Measurements from ENCODE around the gene COL5A1. TPM values are rescaled to one million over a fixed set of nuclear protein-coding genes. Genes with fewer than 3 reads are reported as not detected.

Gene COL5A1
- total RNA-seq, 1 experiment from 2014 or later: 9.5 TPM

DNA sequence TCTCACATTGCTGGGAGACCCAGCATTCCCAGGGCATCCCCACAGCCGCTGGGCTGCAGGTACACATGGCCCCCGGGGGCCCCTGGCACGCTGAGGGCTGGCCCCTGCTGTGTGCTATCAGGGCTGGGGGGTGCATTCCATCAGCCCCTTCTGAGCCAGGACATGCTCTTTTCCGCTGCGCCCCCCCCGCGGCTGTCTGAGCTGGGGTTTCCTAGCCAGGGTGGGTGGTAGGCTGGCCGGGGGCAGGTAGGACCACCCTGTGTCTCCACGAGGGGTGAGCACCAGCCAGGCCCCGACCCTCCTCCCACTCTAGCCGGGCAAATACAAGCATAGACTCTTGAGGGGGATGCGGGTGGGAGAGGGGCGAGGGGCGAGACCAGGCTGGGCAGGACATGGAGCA lies 180.9 kb downstream of the COL5A1 start:
- no peak overlapping the region for H3K56ac ChIP-seq (ENCODE audit: insufficient read length, low read depth, low read length)
- H3K9ac ChIP-seq (ENCODE audit: extremely low read depth, insufficient read length, low read length): no peak overlapping the region
- no peaks in the 10 kb centered on the region for H3K36me3 Mint-ChIP-seq (ENCODE audit: insufficient read depth in 1 of 3, low read depth in 3 of 3)
- H3K27me3 ChIP-seq (ENCODE audit: insufficient read depth, low read length): no peaks in the 10 kb centered on the region
- no peak overlapping the region for H3K18ac ChIP-seq (ENCODE audit: insufficient read length, low read depth, low read length)
- no peak overlapping the region for H3T11ph ChIP-seq (ENCODE audit: low read length)
- no peak overlapping the region for H2AFZ ChIP-seq (ENCODE audit: low read length)
- no peaks in the 10 kb centered on the region for H3K79me1 ChIP-seq (ENCODE audit: insufficient read depth, low read depth, low read length, poor library complexity, severe bottlenecking)
- no peak overlapping the region; a peak in 1 of 7 replicates for H3K27ac Mint-ChIP-seq
- no peak overlapping the region for H3K23ac ChIP-seq (ENCODE audit: insufficient read length, low read depth, low read length)
- H3K4me3 Mint-ChIP-seq: no peak overlapping the region
- H2BK20ac ChIP-seq (ENCODE audit: low read depth, low read length, poor library complexity, severe bottlenecking): no peak overlapping the region
- H3K14ac ChIP-seq (ENCODE audit: insufficient read depth, low read length): no peak overlapping the region
- H2AK5ac ChIP-seq (ENCODE audit: insufficient read length, low read length): no peak overlapping the region
- WGBS (ENCODE audit: extremely low coverage, insufficient read length, low lambda C conversion rate): no CpG with 5 or more reads among the region's 14 CpGs
- no peak overlapping the region for H3K4ac ChIP-seq (ENCODE audit: low read depth, low read length)
- H2BK15ac ChIP-seq (ENCODE audit: low read depth, low read length): no peak overlapping the region
- H2BK120ac ChIP-seq (ENCODE audit: low read depth, low read length, poor library complexity, severe bottlenecking): no peak overlapping the region
- H4K5ac ChIP-seq (ENCODE audit: insufficient read length, low read depth, low read length): no peak overlapping the region
- H3K27ac ChIP-seq (ENCODE audit: insufficient read length, low read depth, low read length): no peak overlapping the region
- no peaks in the 10 kb centered on the region for H3K23me2 ChIP-seq (ENCODE audit: insufficient read length, low read depth, low read length, poor library complexity, severe bottlenecking)
- no peak overlapping the region for H2BK12ac ChIP-seq (ENCODE audit: insufficient read length, low read depth, low read length)
- H3K9me3 ChIP-seq (ENCODE audit: control insufficient read depth, low read depth, low read length): no peaks in the 10 kb centered on the region
- no peak overlapping the region for H3K4me2 ChIP-seq (ENCODE audit: insufficient read depth, insufficient read length, low read length)
- no peak overlapping the region for H2BK5ac ChIP-seq (ENCODE audit: insufficient read length, low read length)
- H3K79me2 ChIP-seq (ENCODE audit: insufficient read depth, low read length): no peaks in the 10 kb centered on the region
- no peaks in the 10 kb centered on the region for H3K9me3 Mint-ChIP-seq
- TF ChIP-seq, protein P1, sequence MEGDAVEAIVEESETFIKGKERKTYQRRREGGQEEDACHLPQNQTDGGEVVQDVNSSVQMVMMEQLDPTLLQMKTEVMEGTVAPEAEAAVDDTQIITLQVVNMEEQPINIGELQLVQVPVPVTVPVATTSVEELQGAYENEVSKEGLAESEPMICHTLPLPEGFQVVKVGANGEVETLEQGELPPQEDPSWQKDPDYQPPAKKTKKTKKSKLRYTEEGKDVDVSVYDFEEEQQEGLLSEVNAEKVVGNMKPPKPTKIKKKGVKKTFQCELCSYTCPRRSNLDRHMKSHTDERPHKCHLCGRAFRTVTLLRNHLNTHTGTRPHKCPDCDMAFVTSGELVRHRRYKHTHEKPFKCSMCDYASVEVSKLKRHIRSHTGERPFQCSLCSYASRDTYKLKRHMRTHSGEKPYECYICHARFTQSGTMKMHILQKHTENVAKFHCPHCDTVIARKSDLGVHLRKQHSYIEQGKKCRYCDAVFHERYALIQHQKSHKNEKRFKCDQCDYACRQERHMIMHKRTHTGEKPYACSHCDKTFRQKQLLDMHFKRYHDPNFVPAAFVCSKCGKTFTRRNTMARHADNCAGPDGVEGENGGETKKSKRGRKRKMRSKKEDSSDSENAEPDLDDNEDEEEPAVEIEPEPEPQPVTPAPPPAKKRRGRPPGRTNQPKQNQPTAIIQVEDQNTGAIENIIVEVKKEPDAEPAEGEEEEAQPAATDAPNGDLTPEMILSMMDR (conservative IDR thresholded peaks at IDR 0.05): no peak
- no peaks in the 10 kb centered on the region; the same call in 1 of the 2 replicates for H3K27me3 Mint-ChIP-seq (ENCODE audit: low read depth)
- no peak overlapping the region for H4K8ac ChIP-seq (replicated peaks; ENCODE audit: insufficient read length, low read depth, low read length)
- no peak overlapping the region for H4K91ac ChIP-seq (ENCODE audit: insufficient read length, low read depth, low read length)
- H3K4me1 Mint-ChIP-seq: no peaks in the 10 kb centered on the region
- no peaks in the 10 kb centered on the region for H3K4me1 ChIP-seq (ENCODE audit: insufficient read depth, low read length)
- no peak for DNase-seq
- H4K20me1 ChIP-seq (ENCODE audit: control insufficient read depth, insufficient read depth, insufficient read length): no peaks in the 10 kb centered on the region
